ENCODE measurements around the gene SERPINB1.

GRCh38 chr6:2784061-2784460, 57.6 kb downstream of the SERPINB1 start:
- TF ChIP-seq CTCF (IDR thresholded peaks at IDR 0.05), result no peak
- TF ChIP-seq POLR2A (IDR thresholded peaks at IDR 0.05), result no peak
- TF ChIP-seq EP300 (IDR thresholded peaks at IDR 0.05), result no peak
